Gastroesophageal sphincter (tissue), 3 donors: ENCODE measurements around the gene TSPEAR.

ENCODE experiments used
- POLR2A ChIP-seq, 2 donors: fragments of 450-650 bp; IDR thresholded peaks; one replicate each; pipeline ENCODE4 v1.6.1; 2017; ENCODE audit warnings: antibody characterized with exemption in 2 of 2, mild to moderate bottlenecking in 2 of 2, moderate library complexity in 1 of 2
- POLR2AphosphoS5 ChIP-seq: sonication (generic); formaldehyde crosslinking; IDR thresholded peaks from one replicate; pipeline ENCODE4 v1.6.1; 2017; ENCODE audit warnings: antibody characterized with exemption
- TF ChIP-seq, protein P1 (sequence below), 4 experiments: fragments of 200-600 bp in 2 of 4; fragments of 450-650 bp in 2 of 4; sonication (generic) in 1 of 4; IDR thresholded peaks; one replicate each; pipeline ENCODE4 v1.5.1; 2017 to 2019; ENCODE audit warnings: antibody characterized with exemption in 4 of 4, mild to moderate bottlenecking in 2 of 4, moderate library complexity in 2 of 4

DNA sequence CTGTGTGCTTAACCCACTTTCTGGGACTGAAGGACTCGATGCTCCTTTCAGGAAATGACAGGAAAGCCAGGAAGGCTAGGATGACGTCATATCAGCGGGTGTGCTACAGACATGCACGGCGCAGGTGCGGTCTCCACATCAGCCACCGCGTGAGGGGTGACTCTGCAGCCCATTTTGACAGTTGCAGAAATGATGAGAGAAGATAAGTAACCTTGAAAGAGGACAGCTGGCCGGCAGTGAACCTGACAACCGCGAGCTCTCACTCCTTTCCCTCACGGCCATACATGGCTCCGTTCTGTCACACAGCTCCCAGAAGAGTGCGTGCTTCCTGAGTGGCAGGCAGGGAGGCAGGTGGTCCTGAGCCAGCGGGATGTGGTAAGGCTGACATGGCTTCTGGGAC is 129.3 kb downstream of the TSPEAR start:
- TF ChIP-seq POLR2A (IDR thresholded peaks at IDR 0.05) (no peak), POLR2AphosphoS5 (no peak)
- TF ChIP-seq, protein P1, sequence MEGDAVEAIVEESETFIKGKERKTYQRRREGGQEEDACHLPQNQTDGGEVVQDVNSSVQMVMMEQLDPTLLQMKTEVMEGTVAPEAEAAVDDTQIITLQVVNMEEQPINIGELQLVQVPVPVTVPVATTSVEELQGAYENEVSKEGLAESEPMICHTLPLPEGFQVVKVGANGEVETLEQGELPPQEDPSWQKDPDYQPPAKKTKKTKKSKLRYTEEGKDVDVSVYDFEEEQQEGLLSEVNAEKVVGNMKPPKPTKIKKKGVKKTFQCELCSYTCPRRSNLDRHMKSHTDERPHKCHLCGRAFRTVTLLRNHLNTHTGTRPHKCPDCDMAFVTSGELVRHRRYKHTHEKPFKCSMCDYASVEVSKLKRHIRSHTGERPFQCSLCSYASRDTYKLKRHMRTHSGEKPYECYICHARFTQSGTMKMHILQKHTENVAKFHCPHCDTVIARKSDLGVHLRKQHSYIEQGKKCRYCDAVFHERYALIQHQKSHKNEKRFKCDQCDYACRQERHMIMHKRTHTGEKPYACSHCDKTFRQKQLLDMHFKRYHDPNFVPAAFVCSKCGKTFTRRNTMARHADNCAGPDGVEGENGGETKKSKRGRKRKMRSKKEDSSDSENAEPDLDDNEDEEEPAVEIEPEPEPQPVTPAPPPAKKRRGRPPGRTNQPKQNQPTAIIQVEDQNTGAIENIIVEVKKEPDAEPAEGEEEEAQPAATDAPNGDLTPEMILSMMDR (IDR thresholded peaks at IDR 0.05), result no peak
